ENCODE measurements around the gene MOCS3.
"Not testable (repeated sequence)": the region's sequence is repeated elsewhere in the genome, so short reads cannot be mapped to it uniquely, and the experiment has no call there.

The MOCS3 gene

GRCh38 chr20:50932016-50932485 lies 26.6 kb upstream of the MOCS3 start:
- no peak for DNase-seq

GRCh38 chr20:50932691-50933280 lies 25.8 kb upstream of the MOCS3 start:
- no peak for DNase-seq

GRCh38 chr20:50933589-50933988 lies 25.0 kb upstream of the MOCS3 start:
- no peak for DNase-seq

DNA sequence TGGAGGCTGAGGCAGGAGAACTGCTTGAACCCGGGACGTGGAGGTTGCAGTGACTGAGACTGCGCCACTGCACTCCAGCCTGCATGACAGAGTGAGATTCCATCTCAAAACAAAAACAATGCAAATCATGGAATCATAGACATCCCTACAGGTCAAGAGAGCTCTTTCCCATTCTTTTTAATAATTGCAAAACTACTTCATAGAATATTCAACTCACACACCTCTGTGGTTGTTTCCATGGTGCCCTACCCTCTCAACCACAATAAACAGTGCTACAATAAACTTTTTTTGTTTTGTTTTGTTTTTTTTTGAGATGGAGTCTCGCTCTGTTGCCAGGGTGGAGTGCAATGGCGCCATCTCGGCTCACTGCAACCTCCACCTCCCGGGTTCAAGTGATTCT lies 15.5 kb upstream of the MOCS3 start:
- no peak for DNase-seq

- DNase-seq = no peak
Measured at GRCh38 chr20:50948132-50948785, 10.4 kb upstream of the MOCS3 start.

DNA sequence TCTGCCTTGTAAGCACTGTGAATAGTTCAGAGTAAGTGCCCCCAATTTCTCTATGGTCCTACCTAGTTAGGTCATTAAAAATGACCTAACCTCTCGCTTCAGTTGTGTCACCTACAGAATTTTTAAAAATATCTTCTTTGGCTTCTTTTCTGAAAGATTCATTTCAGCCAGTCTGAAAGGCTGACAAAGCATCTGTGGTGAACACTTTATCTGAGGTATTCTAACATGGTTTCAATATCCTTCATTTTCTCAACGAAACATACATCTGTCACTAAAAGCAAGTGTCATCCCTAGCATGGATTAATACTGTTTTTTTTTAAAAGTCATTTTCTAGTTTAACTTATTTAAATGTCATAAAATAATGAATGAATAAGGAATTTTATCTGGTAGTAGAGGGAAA lies 5.4 kb upstream of the MOCS3 start:
- DNase-seq = no peak

DNA sequence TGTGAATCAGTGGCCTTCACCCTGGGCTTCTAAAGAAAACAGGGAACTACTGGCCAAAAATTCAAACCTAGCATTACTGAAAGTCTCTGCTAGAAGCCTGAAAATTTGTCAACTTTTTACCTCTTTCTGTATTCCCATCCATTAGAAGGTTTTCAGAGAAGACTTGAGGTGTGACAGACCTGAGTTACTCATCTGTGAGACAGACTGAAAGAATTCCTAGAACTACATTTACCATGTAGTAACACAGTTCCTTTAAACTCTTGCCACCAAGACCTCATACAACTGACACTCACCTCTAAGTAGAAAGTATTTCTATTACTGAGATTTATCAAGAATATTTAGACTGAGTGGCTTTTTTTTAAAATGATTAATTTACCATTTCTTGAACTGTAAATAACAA lies 4.8 kb upstream of the MOCS3 start:
- no peak for DNase-seq

DNA sequence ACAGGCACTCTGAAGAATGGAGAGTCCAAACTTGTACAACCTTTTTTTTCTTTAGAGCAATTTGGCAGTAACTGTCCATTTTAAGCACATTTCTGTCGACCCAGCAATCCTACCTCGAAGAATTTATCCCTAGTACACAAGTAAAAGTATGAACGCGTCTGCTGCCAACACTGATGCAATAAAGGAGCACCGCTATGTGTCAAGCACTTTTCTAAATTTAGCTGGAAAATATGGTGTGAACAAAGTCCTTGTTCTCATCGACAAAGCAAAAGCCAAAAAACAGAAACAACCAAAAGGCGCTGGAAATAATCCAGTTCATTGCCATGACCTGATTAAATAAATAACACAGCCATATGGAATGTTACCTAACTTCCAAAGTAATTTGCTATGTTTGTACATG lies 1.3 kb upstream of the MOCS3 start:
- peak in 1 of 2 experiments; percentile 14 for DNase-seq

DNA sequence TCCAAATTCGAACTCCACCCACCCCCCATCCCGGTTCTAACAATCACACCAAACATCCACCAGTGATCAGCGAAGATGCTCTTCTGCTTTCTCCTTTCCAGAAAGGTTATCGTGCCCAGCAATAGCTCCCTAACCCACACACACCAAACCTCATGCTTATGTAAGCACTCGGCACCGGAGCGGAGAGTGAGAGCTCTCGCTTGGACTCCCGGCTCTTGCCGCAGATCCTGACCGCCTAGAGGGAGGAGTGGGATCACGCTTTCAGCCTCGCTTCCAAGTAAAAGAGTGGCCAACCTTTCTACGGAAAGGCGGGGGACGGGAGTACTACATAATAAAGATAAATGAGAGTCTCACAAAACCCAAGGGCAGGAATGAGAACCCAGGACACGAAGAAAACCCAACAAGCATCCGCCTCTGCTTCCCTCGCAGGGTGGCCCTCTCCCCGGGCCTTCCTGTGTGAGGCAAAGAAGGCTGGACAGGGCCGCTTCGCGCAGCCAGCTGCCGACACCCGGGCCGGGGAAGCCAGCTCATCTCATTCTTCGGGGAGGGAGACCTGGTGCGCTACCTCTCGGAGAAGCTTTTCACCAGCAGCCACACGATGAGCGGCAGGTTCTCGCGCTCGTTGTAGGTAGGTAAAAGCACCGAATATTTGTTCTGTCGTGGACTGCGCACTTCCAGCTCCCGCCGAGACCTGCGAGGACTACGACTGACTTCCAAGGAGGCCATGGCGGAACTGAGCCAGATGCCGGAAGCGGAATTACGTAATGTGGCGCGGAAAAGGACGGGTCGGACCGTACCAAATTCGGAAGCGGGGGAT lies 612 bp upstream of the MOCS3 start, which contains the start of gene DPM1:
Gene DPM1, minus strand, starts transcription at position 735 of the 817 bp plus-strand sequence. Its CDS starts 9 bp downstream, at position 726.
- peak; percentile 93 to 96 for DNase-seq

- no peak for DNase-seq
Measured at GRCh38 chr20:50959543-50960126, 1.0 kb downstream of the MOCS3 start.

- no peak for DNase-seq
Measured at GRCh38 chr20:50967586-50967985, 9.0 kb downstream of the MOCS3 start.

GRCh38 chr20:50968289-50968688 lies 9.7 kb downstream of the MOCS3 start:
- no peak for DNase-seq

DNA sequence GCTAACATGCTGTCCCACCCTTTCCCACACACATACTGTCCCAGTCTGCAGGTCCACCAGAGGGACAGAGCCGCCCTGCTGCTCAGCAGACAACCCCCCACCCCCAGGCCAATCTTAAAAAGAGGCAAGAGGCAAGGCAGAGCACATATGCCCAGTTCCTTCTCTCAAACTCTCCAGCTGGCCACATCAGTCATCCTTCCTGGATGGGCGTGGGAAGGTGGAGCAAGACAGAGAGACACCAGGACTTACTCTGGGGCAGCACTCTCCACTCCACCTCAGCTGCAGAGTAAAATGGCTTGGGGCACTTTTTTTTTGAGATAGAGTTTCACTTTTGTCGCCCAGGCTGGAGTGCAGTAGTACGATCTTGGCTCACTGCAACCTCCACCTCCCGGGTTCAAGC lies 10.8 kb downstream of the MOCS3 start:
- DNase-seq = no peak

DNA sequence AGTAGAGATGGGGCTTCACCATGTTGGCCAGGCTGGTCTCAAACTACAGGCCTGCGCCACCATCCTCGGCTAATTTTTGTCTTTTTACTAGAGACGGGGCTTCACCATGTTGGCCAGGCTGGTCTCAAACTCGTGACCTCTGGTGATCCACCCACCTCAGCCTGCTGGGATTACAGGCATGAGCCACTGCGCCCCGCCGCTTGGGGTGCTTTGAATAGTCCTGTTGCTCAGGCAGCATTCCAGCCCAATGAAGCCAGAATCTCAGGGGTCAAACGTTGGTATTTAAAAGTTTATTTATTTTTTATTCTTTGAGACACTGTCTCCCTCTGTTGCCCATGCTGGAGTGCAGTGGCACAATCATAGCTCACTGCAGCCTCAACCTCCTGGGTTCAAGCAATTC lies 11.3 kb downstream of the MOCS3 start:
- no peak for DNase-seq

DNA sequence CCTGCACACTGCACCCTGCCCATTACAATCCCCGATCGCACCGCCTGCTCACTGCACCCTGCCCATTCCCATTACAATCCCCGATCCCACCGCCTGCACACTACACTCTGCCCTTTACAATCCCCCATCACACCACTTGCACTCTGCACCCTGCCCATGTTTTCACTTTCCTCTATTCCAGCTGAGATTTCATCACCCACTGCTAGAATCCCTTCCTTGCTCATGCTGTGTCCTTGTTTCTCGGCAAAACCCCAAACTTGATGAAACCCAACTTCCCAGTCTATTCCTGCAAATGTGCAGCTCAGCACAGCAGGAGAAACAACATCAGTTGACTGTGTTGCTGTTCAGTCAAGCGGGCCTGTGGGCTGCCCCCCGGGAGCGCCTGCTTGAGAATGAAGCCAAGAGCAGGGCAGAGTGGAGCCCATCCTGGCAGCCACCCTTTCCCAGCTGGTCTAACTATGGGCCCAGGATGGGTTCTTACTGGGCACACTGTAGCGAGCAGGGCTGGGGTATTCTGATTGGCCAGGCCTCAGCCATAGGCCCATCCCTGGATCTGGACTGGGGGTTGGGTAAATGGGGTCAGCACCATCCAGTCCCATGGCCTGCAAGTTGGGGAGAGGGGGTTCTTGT lies 17.2 kb downstream of the MOCS3 start:
- DNase-seq = no peak

DNA sequence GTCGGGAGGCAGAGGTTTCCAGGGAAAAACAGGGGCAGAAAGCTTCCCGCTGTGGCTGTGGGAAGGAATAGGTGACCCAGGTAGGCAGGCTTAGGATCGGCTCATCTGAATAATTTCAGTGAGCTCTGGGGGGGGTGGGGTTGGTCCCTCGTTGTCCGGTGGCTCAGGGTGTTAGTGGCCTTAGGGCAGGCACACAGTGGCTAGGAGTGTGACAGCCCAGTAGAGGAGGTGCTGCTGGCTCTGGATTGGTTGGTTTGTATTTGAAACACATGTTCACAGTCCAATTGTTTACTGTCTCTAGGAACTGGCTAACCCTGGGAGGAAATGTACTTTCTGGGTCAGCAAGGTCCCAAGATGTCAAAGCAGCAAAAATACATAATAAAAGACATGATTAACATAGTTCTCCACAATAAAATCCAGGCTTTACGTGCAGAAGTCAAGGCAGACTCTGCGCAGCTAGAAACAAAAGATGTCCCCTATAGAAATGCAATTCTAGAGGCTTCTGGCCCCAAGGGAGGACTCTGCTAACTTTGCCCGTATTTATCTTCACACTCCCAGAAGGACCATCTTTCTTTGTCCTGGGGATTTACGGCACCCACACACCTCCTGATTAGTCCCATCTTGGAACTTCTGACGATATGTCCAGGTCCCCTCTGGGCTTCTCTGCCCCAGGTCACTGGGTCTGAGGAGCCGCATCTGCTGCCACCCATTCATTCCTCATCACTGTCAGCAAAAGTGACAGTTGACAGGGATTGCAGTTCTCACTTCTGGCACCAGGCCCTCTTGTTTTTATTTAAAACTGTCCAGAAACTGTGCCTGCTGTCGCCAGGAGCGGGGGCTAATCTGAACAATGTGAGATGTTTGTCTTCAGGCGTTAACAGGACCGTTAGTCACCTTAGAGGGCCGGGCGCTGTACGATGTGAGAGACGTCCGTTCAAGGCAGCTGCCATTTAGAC lies 18.7 kb downstream of the MOCS3 start:
- DNase-seq = no peak

DNA sequence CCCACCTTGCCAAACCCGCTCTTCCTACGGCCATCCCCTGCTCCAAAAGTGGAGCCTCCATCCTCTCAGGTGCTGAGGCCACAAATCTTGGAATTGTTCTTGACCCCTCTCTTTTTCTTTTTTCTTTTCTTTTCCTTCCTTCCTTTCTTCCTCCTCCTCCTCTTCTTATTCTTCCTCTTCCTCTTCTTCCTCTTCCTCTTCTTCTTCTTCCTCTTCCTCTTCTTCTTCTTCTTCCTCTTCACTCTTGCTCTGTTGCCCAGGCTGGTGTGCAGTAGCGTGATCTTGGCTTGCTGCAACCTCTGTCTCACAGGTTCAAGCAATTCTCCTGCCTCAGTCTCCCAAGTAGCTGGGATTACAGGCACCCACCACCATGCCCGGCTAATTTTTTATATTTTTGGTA lies 19.9 kb downstream of the MOCS3 start:
- not testable (repeated sequence) for DNase-seq

- DNase-seq = no peak
Measured at GRCh38 chr20:50980071-50980681, 21.6 kb downstream of the MOCS3 start.

DNA sequence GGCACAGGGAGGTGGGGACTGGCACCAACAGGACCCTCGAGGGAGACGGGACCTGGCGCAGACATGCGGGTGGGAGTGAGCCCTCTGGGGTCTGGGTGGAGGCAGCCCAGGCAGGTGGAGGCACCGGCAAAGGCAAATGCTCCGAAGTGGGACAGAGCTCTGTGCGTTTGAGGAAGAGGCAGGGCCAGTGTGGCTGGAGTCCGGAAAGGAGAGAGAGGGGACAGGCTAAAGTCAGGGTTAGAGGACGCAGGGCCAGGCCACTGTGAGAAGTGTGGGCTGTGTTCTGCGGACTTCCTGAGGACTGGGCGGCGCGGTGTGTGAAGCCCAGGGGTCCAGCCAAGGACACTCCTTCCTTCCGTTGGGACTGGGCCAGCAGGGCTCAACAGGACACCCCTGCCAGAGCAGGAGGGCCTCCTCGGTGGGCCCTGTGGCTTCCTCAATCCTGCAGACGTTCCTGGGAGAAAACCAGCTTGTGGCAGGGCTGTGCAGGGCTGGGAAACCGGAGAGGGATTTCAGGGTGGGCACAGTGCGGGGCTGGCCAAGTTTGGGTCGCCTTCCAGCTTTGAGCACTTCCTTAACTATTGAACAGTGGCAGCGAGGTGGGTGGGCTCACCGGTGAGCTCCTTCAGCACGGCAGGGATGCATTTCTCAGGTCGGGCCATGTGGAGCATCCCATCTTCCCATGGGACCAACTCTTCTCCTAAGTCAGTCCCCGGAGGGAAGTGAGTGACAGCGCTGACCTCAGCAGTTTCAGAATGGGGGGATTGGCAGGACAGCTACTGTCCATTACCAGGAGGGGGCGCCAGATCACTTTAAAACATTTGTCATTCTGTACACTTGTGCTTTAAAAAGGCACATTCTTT lies 22.5 kb downstream of the MOCS3 start:
- peak; percentile 55 to 62 for DNase-seq

DNA sequence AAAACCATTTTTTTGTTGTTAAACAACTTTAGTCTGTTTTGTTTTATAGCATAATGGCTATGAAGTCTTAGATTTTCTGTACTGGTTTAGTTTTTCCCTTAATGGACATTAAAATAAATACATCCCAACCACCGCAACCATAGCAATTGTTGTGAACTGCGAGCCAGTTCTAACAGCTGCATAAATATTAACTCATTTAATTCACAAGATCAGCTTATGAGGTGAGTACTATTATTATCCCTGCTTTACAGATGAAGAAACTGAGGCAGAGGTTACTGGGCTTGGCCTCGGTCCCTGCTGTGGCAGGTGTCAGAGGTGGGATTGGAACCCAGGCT lies 23.1 kb downstream of the MOCS3 start:
- no peak for DNase-seq

All from Kasumi-1 (cell line).